ENCODE results near the gene CNNM1.

The CNNM1 gene

GRCh38 chr10:99374526-99374925 is 45.4 kb downstream of the CNNM1 start:
- no peak for DNase-seq (ENCODE audit: low spot score)

GRCh38 chr10:99374972-99375371 is 45.8 kb downstream of the CNNM1 start:
- DNase-seq (ENCODE audit: low spot score) = no peak

- DNase-seq (ENCODE audit: low spot score) = no peak
These were observed 46.3 kb downstream of the CNNM1 start for GRCh38 chr10:99375426-99375825.

- no peak for DNase-seq (ENCODE audit: low spot score)
These were observed 53.0 kb downstream of the CNNM1 start for GRCh38 chr10:99382176-99382575.

GRCh38 chr10:99387071-99387470 is 57.9 kb downstream of the CNNM1 start:
- no peak for DNase-seq (ENCODE audit: low spot score)

- no peak for DNase-seq (ENCODE audit: low spot score)
These were observed 58.4 kb downstream of the CNNM1 start for GRCh38 chr10:99387541-99387940.

- DNase-seq (ENCODE audit: low spot score) = no peak
These were observed 60.7 kb downstream of the CNNM1 start for GRCh38 chr10:99389729-99390480.

GRCh38 chr10:99391346-99391745 is 62.2 kb downstream of the CNNM1 start:
- no peak for DNase-seq (ENCODE audit: low spot score)

- DNase-seq (ENCODE audit: low spot score) = no peak
These were observed 63.9 kb downstream of the CNNM1 start for GRCh38 chr10:99393036-99393435.

GRCh38 chr10:99393683-99394082 is 64.5 kb downstream of the CNNM1 start:
- no peak for DNase-seq (ENCODE audit: low spot score)

GRCh38 chr10:99394256-99394655 is 65.1 kb downstream of the CNNM1 start:
- DNase-seq (ENCODE audit: low spot score) = no peak

GRCh38 chr10:99394761-99395386 is 65.7 kb downstream of the CNNM1 start:
- no peak for DNase-seq (ENCODE audit: low spot score)

GRCh38 chr10:99395750-99396445 is 66.7 kb downstream of the CNNM1 start:
- DNase-seq (ENCODE audit: low spot score) = no peak

GRCh38 chr10:99396471-99396870 is 67.3 kb downstream of the CNNM1 start:
- DNase-seq (ENCODE audit: low spot score) = no peak

GRCh38 chr10:99399664-99400063 is 70.5 kb downstream of the CNNM1 start:
- DNase-seq (ENCODE audit: low spot score) = no peak

GRCh38 chr10:99403674-99404073 is 74.5 kb downstream of the CNNM1 start:
- no peak for DNase-seq (ENCODE audit: low spot score)

- no peak for DNase-seq (ENCODE audit: low spot score)
These were observed 77.0 kb downstream of the CNNM1 start for GRCh38 chr10:99406149-99406548.

- no peak for DNase-seq (ENCODE audit: low spot score)
These were observed 81.0 kb downstream of the CNNM1 start for GRCh38 chr10:99410146-99410545.

- no peak for DNase-seq (ENCODE audit: low spot score)
These were observed 81.7 kb downstream of the CNNM1 start for GRCh38 chr10:99410876-99411275.

- DNase-seq (ENCODE audit: low spot score) = no peak
These were observed 82.4 kb downstream of the CNNM1 start for GRCh38 chr10:99411546-99411945.

- no peak for DNase-seq (ENCODE audit: low spot score)
These were observed 82.9 kb downstream of the CNNM1 start for GRCh38 chr10:99412099-99412498.

- DNase-seq (ENCODE audit: low spot score) = no peak
These were observed 89.9 kb downstream of the CNNM1 start for GRCh38 chr10:99418910-99419624.

GRCh38 chr10:99419688-99420087 is 90.5 kb downstream of the CNNM1 start:
- DNase-seq (ENCODE audit: low spot score) = no peak
